Esophagus squamous epithelium (tissue), 5 donors: ENCODE measurements around the gene SPEM3. TPM values are rescaled to one million over a fixed set of nuclear protein-coding genes. Genes with fewer than 3 reads are reported as not detected.

Experiments
- DNase-seq: peaks from one replicate; lab custom pipeline; 2025; lab: John Stamatoyannopoulos, UW
- H3K27ac ChIP-seq, 4 donors: fragments of 200-600 bp; sonication (generic); one replicate each; pipeline ENCODE4 v1.5.1; 2016 to 2019; ENCODE audit warnings: mild to moderate bottlenecking in 1 of 4
- H3K27me3 ChIP-seq, 4 donors: fragments of 200-600 bp; sonication (generic); 1 replicate in 3 of 4; 2 replicates in 1 of 4; pipeline versions ENCODE4 v1.5.1 to v1.6.0; 2017 to 2021; ENCODE audit warnings: antibody characterized with exemption in 1 of 4
- H3K36me3 ChIP-seq, 3 donors: fragments of 200-600 bp; sonication (generic); one replicate each; pipeline ENCODE4 v1.5.1; 2016 to 2019
- H3K4me1 ChIP-seq, 3 donors: fragments of 200-600 bp; sonication (generic); one replicate each; pipeline ENCODE4 v1.5.1; 2017 to 2019
- H3K4me3 ChIP-seq, 4 donors: fragments of 200-600 bp; sonication (generic); 1 replicate in 3 of 4; 2 replicates in 1 of 4; pipeline ENCODE4 v1.5.1; 2016 to 2019; ENCODE audit warnings: mild to moderate bottlenecking in 2 of 4, moderate library complexity in 1 of 4
- H3K9me3 ChIP-seq, 3 donors: fragments of 200-600 bp; sonication (generic); one replicate each; pipeline ENCODE4 v1.5.1; 2016 to 2019
- CTCF ChIP-seq, 6 experiments: fragments of 450-650 bp in 4 of 6; fragments of 200-600 bp in 2 of 6; sonication (generic) in 2 of 6; IDR thresholded peaks; one replicate each; pipeline ENCODE4 v1.5.1; 2016 to 2019; ENCODE audit warnings: antibody characterized with exemption in 6 of 6, mild to moderate bottlenecking in 4 of 6, moderate library complexity in 4 of 6
- POLR2A ChIP-seq, 4 donors: fragments of 450-650 bp; IDR thresholded peaks; one replicate each; pipeline ENCODE4 v1.6.1; 2017; ENCODE audit warnings: antibody characterized with exemption in 4 of 4, mild to moderate bottlenecking in 4 of 4, moderate library complexity in 3 of 4
- WGBS, 2 donors: methylation state at CpG; one replicate each; pipeline ENCODE4 v1.1.5; 2018; 5-methylcytosine and 5-hydroxymethylcytosine counted together
- intact Hi-C: fragments of 100-400 bp; cut with DNase I; formaldehyde crosslinking; loops from one replicate; pipeline ENCODE4 v1.15.0; 2022
- total RNA-seq, 4 donors: library from RNA; depleted of rRNA; stranded (reverse); fragments of >200 nt; gene quantifications; one replicate each; pipeline ENCODE4 v1.1.0, GENCODE V29; 2016
- donor health status: DM: yes; HTN: yes; CAD: no.

The SPEM3 gene
- total RNA-seq, 4 donors from 2014 or later: not detected

GRCh38 chr17:7465597-7466275 is 37.1 kb downstream of the SPEM3 start:
- TF ChIP-seq POLR2A (IDR thresholded peaks at IDR 0.05): no peak
- no peak for TF ChIP-seq CTCF (IDR thresholded peaks at IDR 0.05)
- intact Hi-C loops: no loop called here
- peaks cover 14 to 83% (median 17%) of the 10 kb centered on the region in 3 donors for H3K4me1 ChIP-seq
- H3K27me3 ChIP-seq: no peaks in the 10 kb centered on the region
- 89 to 93% methylated on average over 10 to 22 of the region's 33 CpGs for WGBS, 2 donors
- H3K27ac ChIP-seq: peak overlapping the region; percentile 0 to 75 (median 65)
- no peaks in the 10 kb centered on the region for H3K9me3 ChIP-seq
- no peak overlapping the region for H3K4me3 ChIP-seq
- peaks cover 10 to 68% (median 11%) of the 10 kb centered on the region in 3 donors for H3K36me3 ChIP-seq
- no peak for DNase-seq

GRCh38 chr17:7466318-7466638 is 37.6 kb downstream of the SPEM3 start:
- WGBS, 2 donors: 76 to 86% methylated on average over 5 of the region's 9 CpGs
- Histone ChIP-seq H3K9me3 (no peaks in the 10 kb centered on the region), H3K36me3 (peaks cover 10 to 68% (median 11%) of the 10 kb centered on the region in 3 donors), H3K4me1 (peaks cover 17 to 84% (median 20%) of the 10 kb centered on the region in 3 donors), H3K4me3 (no peak overlapping the region), H3K27me3 (no peaks in the 10 kb centered on the region), H3K27ac (peak overlapping the region; percentile 0 to 75 (median 65))
- intact Hi-C loops: no loop called here
- TF ChIP-seq CTCF (IDR thresholded peaks at IDR 0.05) (no peak), POLR2A (IDR thresholded peaks at IDR 0.05) (no peak)
- DNase-seq: no peak

GRCh38 chr17:7466639-7467341 is 38.1 kb downstream of the SPEM3 start:
- H3K9me3 ChIP-seq: no peaks in the 10 kb centered on the region
- peaks cover 18 to 84% (median 25%) of the 10 kb centered on the region in 3 donors for H3K4me1 ChIP-seq
- peak overlapping the region; percentile 0 to 75 (median 65) for H3K27ac ChIP-seq
- intact Hi-C loops: no loop called here
- no peak for DNase-seq
- H3K27me3 ChIP-seq: no peaks in the 10 kb centered on the region
- TF ChIP-seq POLR2A (IDR thresholded peaks at IDR 0.05): no peak
- no peak for TF ChIP-seq CTCF (IDR thresholded peaks at IDR 0.05)
- 65 to 78% methylated on average over 12 to 14 of the region's 16 CpGs for WGBS, 2 donors
- H3K36me3 ChIP-seq: peaks cover 10 to 65% (median 11%) of the 10 kb centered on the region in 3 donors
- no peak overlapping the region for H3K4me3 ChIP-seq

GRCh38 chr17:7467498-7467897 is 38.8 kb downstream of the SPEM3 start:
- no peaks in the 10 kb centered on the region for H3K27me3 ChIP-seq
- intact Hi-C loops: no loop called here
- no peak overlapping the region for H3K4me3 ChIP-seq
- TF ChIP-seq CTCF (IDR thresholded peaks at IDR 0.05) (no peak), POLR2A (IDR thresholded peaks at IDR 0.05) (no peak)
- WGBS, 2 donors: 91 to 94% methylated on average over 2 to 3 of the region's 3 CpGs
- peaks cover 23 to 86% (median 32%) of the 10 kb centered on the region in 3 donors for H3K4me1 ChIP-seq
- no peak for DNase-seq
- peaks cover 7 to 58% (median 11%) of the 10 kb centered on the region in 3 donors for H3K36me3 ChIP-seq
- peak overlapping the region in 3 of 4 donors; percentile 64 to 75 (median 66) for H3K27ac ChIP-seq
- no peaks in the 10 kb centered on the region for H3K9me3 ChIP-seq

- H3K27me3 ChIP-seq: no peaks in the 10 kb centered on the region
- no peaks in the 10 kb centered on the region for H3K9me3 ChIP-seq
- H3K27ac ChIP-seq: no peak overlapping the region
- TF ChIP-seq CTCF (IDR thresholded peaks at IDR 0.05): no peak
- TF ChIP-seq POLR2A (IDR thresholded peaks at IDR 0.05): no peak
- intact Hi-C loops: no loop called here
- WGBS, 2 donors: 90 to 95% methylated on average over 8 to 11 of the region's 11 CpGs
- no peak for DNase-seq
- H3K4me3 ChIP-seq: no peak overlapping the region
- H3K36me3 ChIP-seq: peaks cover 0 to 50% (median 6%) of the 10 kb centered on the region in 3 donors
- peaks cover 23 to 91% (median 33%) of the 10 kb centered on the region in 3 donors for H3K4me1 ChIP-seq
These were observed 39.6 kb downstream of the SPEM3 start for GRCh38 chr17:7468290-7468689.
